ENCODE data around the gene CDC42EP5.
"Not testable (repeated sequence)": the region's sequence is repeated elsewhere in the genome, so short reads cannot be mapped to it uniquely, and the experiment has no call there.

The CDC42EP5 gene

DNA sequence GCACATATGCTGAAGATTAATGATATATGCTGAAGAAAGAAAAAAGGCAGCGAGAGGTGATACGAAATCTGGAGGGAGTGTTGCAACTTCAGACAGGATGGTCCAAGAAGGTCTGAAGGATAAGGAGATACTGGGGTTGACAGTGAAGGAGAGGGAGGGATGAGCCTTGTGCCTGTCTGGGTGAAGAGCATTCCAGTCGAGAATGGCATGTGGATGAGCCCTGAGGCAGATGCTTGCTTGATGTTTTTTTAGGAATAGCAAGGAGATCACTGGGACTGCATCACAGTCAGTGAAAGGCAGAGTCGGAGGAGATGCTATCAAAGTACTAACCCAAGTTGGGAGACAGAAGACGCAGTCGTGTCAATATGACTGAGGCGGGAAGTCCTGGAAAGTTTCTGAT is 16.2 kb upstream of the CDC42EP5 start:
- DNase-seq: no peak

DNA sequence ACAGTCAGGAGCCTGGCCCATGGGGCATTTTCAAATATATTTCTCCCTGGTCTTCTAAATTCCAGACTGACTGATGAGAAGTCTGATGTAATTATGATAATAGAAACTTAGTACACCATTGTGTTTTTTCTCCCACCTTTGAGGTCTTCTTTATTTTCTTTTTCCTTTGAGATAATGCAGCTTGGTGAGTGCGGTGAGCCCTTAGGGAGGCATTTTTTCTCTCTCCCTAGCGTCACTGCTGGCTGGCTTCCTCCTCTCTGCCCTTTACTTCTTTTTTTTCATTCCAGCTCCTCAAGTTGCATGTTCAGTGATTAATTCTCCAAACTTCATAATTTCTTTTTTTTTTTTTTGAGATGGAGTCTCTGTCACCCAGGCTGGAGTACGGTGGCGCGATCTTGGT is 12.8 kb upstream of the CDC42EP5 start:
- DNase-seq: no peak

DNA sequence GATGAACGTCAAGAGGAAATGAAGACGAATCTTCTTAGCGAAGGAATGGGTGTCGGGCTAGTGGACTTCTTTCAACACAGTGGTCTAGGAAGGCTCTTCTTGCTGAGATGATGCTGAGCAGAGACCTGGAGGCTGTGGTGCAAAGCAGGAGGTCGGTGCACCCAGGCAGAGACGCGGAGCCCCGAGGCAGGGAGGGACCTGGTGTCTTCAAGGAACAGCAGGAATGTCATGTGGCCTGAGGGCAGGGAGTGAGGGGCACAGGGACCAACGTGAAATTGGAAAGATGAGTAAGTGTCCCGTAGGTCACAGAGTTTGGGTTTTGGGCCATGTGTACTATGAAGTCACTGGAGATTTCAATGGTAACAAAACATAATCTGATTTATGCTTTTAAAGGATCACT is 11.4 kb upstream of the CDC42EP5 start:
- DNase-seq: no peak

DNA sequence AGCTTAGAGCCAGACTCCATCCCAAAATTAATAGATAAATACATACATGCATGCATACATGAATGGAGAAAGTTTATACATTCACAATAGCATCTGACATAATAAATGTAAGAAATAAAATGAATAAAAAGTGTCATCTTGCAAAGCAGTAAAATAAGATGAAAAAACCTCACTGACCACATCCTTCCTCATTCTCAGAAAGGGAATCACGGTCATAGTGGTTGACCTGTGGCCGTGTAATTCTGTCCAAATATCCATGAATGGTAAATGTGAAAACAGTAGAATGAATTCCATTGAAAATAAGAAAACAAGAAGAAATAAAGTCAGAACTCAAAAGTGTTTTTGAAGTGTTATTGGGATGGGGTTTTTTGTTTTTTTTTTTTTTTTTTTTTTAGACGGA is 9.8 kb upstream of the CDC42EP5 start:
- no peak for DNase-seq

DNA sequence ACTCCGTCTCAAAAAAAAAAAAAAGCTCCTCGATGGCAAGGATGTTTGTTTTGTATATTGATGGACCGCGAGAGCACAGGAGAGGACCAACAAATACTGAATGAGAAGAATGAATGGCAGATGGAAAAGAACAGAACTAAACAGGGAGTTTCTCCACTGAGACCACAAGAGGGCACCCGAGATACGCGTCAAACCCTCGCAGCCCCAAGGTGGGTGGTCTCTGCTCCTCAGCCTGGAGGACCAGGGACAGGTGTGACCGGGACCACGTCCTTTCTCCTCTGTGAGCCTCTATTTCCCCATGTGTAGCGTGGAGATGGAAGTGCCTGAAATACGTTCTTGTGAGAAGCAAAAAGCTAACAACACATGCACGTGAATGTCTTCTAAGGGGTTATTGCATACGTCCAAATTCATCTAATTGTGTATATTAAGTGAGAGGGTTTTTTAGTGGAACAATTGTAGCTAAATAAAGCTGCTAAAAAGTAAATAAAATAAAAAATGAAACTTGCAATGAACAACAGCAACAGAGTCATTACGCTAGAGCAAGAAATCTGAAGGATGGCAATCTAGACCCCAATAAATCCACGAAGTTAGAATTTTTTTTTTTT is 8.3 kb upstream of the CDC42EP5 start:
- no peak for DNase-seq

DNA sequence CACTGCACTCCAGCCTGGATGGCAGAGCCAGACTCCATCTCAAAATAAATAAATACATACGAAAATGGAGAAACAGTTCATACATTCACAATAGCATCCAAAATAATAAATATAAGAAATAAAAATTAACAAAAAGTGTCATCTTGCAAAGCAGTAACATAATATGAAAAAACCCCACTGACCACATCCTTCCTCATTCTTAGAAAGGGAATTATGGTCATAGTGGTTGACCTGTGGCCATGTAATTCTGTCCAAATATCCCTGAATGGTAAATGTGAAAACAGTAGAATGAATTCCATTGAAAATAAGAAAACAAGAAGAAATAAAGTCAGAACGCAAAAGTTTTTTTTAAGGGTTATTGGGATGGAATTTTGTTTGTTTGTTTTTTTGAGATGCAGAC is 7.0 kb upstream of the CDC42EP5 start:
- DNase-seq: no peak

DNA sequence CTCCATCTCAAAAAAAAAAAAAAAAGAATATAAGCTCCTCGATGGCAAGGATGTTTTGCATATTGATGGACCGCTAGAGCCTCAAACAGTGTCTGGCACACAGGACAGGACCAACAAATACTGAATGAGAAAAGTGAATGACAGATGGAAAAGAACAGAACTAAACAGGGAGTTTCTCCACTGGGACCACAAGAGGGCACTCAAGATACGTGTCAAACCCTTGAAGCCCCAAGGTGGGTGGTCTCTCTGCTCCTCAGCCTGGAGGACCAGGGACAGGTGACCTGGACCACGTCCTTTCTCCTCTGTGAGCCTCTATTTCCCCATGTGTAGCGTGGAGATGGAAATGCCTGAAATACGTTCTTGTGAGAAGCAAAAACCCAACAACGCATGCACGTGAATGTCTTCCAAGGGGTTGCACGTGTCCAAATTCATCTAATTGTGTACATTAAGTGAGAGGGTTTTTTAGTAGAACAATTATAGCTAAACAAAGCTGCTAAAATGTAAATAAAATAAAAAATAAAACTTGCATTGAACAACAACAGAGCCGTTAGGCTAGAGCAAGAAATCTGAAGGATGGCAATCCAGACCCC is 5.7 kb upstream of the CDC42EP5 start:
- DNase-seq: no peak

DNA sequence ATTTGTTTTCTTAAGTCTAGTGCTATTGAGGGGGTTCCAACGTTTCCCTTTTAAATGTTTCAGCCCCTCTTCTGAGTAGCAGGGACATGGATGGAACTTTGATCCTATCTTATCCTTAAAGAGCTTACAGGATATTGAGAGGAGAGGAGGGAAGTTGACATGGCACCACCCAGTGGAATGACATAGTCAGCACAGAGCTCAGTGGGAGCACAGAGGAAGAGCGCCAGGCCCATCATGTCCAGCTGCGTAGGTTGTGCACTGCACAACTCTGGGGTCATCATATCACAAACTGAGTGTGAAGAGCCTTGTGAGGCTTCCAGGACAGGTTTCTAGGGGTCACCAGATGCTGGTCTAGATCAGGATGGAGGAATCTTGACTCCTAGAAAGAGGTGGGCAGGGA is 4.6 kb upstream of the CDC42EP5 start:
- no peak for DNase-seq

DNA sequence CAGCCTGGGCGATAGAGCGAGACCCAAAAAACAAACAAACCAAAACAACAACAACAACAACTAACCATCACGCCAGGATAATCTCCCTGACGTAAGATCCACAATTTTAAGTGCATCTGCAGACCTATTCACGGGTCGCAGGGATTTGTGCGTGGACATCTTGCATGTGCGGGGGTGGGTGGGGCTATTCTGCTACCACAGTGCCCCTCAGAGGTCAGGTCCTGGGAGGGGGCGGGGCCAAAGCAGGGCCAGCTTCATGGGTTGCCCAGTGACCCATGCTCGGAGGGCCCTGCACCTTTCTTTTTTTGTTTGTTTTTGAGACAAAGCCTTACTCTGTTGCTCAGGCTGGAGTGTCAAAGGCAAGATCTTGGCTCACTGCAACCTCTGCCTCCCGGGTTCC is 2.6 kb upstream of the CDC42EP5 start:
- no peak for DNase-seq

DNA sequence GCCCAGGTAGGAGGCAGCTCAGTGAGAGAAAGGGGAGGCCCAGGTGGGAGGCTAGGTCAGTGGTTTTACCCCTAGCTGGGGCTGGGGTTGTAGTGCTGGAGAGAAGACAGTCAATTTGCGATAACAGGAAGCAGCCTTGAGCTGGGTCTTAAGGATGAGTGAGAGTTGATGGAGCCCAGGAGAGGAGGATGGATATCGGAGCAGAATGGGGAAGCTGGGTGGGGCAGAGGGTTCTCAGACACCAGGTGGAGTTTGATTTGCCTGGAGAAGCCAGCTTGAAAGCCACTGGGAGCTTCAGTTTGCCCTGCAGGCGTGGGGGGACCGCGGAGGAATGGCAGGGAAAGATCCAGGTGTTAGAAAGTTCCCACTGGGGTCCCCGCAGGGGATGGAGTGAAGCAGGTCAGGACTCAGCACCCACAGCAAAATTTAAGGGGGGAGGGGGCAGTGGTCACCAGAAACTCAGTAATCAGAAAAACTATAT is 836 bp upstream of the CDC42EP5 start:
- DNase-seq: no peak

DNA sequence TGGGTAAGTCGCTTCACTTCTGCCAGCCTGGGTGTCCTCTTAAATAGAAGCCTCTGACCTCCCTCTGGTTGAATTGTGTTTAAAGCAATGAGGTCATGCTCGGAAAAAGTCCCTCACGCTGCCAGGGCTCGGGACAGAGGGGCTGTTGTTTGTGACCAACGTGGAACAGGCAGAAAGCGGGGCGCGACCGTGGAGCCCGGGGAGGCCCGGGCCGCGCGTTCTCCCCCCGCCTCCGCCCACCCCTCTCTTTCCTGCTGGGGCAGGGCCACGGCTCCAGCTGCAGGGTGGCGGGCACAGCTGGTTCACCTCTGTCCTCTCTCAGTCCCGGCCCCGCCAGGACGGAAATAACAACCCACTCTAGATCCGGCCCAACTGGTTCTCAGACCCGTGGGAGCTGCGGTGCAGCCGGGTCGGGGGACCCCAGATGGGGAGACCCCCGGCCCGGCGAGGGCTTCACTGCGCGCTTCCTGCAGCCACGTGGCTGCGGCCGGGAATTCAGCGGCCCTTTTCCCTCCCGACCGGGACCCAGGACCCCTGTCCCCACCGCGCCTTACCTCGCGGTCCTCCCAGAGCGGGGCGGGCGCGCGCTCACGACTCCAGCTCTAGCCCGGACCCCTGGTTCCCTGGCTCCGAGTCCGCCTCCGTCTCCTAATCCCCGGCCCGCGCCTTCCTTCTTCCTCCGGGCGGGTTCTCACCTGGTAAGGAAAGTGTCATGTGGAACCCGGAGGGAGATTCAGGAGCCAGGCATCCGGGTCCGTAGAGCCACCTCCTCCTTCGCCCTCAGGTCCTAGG is 1.9 kb downstream of the CDC42EP5 start:
- no peak for DNase-seq

DNA sequence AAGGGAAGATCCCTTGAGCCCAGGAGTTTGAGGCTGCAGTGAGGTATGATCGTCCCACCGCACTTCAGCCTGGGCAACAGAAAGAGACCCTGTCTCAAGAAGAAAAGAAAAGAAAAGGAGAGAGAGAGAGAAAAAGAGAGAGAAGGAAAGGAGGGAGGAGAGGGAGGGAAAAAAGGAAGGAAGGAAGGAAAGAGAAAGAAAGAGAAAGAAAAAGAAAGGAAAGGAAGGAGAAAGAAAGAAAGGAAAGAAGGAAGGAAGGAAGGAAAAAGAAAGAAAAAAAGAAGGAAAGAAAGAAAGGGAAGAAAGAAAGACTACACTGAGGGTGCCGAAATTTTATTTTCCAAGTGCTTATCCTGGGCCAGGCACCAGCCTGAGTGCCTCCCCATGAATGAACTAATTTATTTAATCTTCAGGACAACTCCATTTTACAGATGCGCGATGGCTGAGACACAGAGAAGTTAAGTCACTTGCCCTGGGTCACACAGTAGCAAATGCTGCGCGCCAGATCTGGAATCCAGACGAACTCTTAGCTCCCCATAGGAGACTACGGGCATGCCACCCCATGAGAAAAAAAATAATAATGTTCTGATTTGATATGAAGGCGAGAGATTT is 2.7 kb downstream of the CDC42EP5 start:
- no peak for DNase-seq

DNA sequence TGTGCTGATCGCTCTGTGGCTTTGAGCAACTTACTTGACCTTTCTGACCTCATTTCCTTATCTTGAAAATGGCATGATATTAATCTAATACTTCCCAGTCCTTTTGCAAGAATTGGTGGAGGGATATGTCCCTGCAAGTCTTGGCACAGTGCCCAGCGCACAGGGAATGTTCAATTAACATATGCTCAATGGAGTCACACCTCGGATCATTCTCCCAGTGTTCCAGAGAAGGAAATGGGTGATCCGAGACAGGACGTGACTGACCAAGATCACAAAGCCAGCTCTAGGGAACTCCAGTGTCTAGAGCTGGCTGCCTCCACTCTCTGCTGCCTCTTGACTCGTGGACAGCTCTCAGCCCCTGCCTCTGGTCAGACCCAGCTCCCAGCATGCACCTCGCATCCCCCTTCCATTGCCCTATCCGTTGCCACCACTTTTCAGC is 3.6 kb downstream of the CDC42EP5 start:
- no peak for DNase-seq

DNA sequence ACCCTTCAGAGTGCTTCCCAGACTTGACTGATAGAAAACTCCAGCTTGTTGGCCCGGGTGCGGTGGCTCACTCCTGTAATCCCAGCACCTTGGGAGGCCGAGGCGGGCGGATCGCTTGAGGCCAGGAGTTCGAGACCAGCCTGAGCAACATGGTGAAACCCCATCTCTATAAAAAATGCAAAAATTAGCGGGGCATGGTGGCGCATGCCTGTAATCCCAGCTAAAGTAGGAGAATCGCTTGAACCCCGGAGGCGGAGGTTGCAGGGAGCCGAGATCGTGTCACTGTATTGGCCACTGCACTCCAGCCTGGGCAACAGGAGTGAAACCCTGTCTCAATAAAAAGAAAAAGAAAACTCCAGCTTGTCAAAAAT is 7.0 kb downstream of the CDC42EP5 start:
- not testable (repeated sequence) for DNase-seq

DNA sequence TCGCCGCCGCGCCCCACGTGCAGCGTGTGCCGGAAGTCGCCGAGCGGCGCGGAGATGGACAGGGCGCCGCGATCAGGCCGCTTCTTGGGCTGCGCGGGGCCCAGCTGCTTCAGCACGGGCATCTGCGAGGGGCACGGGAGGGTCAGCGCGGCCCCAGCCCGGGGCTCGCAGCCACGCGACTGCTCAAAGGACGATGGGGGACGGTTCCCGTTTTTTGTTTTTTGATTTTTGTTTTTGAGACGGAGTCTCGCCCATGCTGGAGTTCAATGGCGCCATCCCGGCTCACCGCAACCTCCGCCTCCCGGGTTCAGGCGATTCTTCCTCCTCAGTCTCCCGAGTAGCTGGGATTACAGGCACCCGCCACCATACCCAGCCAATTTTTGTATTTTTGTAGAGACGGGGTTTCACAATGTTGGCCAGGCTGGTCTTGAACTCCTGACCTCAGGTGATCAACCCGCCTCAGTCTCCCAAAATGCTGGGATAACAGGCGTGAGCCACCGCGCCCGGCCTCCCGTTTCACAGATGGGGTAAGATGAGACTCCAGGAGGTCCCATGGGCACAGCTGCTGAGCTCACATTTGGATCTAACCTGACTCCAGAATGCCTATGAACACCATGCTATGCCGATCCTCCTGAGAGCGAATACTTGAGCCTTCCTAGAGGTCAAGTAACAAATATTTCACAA is 7.5 kb downstream of the CDC42EP5 start:
- DNase-seq: no peak

DNA sequence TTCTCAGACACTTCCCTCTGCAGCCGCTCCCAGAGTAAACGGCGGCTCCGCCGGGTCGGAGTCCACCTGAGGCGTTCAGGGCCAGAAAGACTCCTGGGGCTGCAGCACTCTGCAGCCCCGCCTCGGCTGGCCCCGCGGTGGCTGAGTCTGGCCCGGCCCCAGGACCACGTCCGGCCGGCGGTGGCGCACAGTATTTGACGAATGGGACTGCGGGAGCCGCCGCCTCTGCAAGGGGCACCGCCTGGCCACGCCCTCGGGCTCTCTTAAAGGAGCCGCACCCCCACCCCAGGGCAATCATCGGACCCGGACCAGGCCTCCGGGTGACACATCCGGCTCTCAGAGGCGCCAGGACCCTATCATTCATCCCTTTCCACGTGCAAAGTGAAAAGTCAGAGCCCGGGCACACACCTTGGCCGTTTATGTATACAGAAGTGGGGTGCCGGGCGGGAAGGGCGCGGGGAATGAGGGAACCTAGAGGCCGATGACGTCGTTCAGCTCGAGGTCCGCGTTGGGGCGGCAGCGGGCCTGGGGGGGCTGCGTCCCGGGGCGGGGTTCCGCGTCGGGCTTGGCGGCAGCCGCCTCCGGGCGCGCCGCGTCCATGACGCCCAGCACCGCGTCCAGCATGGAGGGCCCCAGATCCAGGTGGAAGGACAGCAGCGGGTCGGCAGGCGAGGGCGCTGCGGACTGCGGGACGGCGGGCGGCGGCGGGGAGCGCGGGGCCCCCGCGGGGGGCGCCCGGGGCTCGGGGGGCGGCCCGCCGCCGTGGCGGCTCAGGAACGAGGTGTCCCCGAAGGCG is 8.3 kb downstream of the CDC42EP5 start:
- peak; percentile 43 to 46 for DNase-seq

DNA sequence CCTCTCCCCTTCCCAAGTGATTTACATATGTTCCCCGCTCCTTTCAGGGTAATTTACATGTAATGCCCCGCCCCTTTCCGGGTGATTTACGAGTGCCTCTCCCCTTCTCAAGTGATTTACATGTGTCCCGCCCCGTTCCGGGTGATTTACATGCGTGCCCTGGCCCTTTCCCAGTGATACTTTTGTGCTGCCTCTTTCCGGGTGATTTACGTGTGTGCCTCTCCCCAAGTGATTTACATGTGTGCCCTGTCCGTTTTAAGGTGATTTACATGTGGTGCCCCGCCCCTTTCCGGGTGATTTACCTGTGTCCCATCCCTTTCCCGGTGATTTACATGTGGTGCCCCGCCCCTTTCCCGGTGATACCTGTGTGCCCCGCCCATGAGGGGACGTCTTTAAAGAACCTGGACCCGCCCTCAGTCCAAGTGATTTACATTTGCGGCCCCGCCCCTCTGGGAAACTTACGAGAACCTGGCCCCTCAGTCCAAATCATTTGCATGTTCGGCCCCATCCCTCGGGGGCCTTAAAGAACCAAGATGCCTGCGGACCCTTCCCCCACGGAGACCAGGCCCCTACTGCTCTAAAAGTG is 9.0 kb downstream of the CDC42EP5 start:
- DNase-seq: peak; percentile 69 to 75

DNA sequence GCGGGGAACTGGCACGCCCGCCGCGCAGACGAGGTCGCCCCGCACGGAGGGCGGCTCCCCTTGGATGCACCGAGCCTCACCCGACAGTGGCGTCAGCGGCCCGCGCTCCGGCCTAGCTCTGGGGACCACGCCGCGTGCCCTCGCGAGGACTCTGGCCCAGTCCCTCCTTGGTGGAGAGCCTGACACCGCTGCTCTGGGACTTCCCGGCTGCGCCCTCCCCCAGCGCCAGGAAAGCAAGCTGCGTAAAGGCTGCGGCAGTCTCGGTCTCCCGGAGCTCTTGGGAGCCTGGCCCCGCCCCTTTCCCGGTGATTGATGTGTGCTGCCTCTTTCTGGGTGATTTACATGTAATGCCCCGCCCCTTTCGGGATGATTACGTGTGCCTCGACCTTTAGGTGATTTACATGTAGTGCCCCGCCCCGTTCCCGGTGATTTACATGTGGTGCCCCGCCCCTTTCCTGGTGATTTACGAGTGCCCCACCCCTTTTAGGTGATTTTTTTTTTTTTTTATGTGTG is 9.5 kb downstream of the CDC42EP5 start, which contains the start of gene LENG9:
TSS of gene LENG9 (minus strand) at position 248 of the 513 bp plus-strand sequence. CDS start 252 bp downstream, outside the sequence.
- DNase-seq: peak; percentile 93

DNA sequence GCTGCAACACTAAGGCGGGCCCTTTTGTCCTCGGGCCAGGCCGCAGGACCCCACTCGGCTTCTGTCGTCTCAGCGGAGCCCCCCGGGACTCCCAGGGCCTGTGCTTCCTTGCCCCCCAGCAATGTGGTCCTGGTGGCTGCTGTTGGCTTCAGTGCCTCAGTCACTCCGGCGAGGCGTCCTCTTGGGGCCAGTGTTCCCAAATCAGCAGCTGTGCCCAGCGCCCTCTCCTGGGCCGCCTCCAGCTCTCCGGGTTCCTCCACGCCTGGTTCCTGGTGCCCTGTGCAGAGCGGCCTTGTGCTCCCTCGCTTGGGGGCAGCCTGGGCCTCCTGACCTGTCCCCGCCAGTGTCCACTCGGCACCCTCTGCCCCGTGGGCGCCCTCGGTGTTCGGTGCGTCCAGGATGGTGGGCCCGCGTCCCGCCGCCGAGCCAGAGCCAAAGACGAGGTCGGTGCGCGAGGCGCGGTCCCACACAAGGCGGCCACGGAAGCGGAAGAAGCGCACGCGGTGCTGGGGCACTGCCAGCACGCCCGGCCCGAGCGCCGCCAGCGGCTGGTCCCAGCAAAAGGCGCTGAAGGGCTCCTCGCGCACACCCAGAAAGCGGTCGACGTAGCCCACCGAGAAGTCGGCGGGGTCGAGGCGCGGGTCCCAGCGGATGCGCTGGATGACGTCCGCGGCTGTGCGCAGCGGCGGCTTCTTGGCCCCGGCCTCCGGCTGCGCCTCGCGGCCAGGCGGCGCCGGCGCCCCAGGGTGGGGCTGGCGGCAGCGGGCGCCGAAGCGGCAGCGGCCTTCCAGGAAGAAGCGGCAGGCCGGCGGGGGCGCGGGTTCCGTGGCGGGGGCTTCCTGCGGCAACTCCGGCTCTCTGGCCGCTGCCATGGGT is 10.2 kb downstream of the CDC42EP5 start:
- peak; percentile 44 to 52 for DNase-seq

DNA sequence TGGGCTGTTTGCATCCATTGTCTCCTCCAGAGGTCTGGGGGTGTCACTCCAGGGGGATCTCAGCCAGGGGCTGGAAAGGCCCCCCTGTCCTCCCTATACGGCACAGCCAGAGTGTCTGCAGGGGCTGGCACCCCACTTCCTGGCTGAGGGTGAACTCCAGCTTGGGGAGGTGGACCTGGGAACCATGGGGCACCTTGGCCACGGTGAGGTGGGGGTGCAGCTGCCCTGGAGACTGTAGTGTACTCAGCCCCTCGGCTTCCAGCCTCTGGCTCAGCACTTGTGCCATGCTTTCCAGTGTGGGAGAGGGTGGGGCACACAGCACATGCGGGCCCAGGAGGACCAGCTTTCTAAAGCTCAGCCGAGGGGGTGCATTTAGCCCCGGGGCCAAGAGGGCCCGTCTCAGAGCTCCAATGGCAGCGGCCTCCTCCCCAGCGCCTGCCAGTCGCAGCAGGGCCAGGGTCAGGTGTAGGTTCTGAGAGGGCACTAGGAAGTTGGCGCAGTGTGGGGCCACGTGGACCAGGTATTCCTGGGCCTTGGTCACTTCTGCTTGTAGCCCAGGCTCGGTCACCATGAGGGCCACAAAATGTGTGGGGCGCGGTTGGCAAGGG is 10.9 kb downstream of the CDC42EP5 start:
- DNase-seq: no peak

Measured in activated CD4-positive, alpha-beta T cell treated with anti-CD3 and anti-CD28 coated beads, Interleukin-2, amount 50 U/mL, for 4 hours (primary cell).